SKM-1 (cell line): ENCODE results near the gene TLK1.
"Not testable (repeated sequence)": the region's sequence is repeated elsewhere in the genome, so short reads cannot be mapped to it uniquely, and the experiment has no call there.

ENCODE experiments used
- DNase-seq: peaks from one replicate; lab custom pipeline; 2025; ENCODE audit not compliant: unreplicated experiment; lab: John Stamatoyannopoulos, UW

The TLK1 gene

DNA sequence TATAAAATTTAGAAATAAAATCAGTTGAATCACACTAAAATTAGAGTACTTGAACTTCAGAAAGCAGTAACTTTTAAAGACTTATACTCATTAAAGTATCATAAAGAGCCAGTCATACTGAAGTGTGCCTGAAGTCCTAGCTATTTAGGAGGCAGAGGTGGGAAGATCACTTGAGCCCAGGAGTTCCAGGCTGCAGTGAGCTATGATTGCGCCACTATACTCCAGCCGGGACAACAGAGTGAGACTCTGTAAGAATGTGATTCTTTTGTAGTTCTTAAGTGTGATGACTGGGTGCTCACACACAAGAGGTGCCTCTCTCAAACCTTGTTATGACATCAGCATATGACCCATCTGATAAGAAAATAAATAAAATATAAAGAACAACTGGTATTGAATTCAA, 14.6 kb downstream of the TLK1 start:
- DNase-seq, result no peak

DNA sequence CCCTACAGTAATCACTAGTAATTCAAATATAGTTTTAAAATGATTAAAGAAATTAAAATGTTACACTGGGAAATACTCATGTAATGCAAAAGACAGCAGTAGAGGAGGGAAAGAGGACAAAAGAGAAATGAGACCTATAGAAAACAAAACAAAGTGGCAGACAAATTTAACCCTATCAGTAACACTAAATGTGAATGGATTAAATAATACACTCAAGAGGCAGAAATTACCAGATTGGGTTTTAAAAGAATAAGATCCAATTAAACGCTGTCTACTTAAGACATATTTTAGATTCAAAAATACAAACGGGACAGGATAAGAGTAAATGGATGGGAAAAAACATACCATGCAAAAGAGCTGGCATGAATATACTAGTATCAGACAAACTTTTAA, 17.0 kb downstream of the TLK1 start:
- no peak for DNase-seq

DNA sequence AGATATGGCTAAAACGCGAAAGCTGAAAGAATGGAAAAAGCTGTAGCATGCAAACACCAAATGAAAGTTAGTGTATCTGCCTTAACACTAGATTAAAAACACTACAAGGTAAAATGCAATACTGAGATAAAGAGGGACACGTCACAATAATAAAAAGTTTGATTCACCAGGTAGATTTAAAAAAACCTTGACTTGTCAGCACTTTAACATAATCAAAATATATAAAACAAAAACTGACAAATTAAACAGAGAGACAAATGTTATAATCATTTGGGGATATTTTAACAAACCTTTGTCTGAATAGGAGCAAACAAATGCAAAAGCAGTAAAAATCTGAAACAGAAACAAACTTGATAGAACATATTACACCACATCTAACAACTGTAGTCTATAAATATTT, 18.3 kb downstream of the TLK1 start:
- no peak for DNase-seq

DNA sequence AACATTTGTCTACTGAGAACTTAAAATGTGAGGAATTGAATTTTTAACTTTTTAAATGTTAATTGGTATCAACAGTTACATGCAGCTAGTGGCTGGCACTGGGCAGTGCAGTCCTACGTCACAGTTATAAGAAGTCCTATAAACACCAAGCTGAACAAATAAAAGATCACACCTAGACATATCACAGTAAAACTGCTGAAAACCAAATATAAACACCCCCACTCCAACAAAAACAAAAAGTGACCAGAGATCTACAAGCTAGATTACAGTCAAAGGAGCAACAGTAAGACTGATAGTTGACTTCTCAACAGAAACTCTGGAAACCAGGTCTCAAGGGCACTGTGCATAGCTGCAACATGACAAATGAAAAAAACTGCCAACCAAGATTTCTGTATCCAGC, 19.4 kb downstream of the TLK1 start:
- DNase-seq, result no peak

DNA sequence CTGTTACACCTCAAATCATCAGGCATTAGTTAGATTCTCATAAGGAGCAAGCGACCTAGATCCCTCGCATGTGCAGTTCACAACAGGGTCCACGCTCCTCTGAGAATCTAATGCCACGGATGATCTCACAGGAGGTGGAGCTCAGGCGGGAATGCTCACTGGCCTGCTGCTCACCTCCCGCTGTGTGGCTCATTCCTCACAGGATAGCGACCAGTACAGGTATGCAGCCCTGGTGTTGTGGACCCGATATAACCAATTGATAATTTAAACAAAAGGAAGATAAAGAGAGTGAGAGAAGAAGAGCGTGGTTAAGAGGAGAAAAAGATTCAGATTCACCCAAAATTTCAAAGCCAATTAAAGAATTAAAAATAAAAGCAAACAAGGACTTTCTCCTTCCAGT, 20.8 kb downstream of the TLK1 start:
- DNase-seq, result no peak

DNA sequence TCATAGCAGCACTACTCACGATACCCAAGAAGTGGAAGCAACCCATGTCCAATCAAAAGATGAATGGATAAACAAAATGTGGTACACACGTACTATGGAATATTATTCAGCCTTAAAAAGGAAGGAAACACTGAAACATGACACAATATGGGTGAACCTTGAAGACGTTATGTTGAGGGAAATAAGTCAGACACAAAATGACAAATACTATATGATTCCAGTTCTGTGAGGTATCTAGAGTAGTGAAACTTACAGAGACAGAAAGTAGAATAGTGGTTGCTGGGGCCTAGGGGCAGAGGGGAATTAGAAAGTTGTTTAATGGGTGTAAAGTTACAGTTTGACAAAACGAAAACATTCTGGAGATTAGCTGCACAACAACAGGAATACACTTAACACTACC, 24.7 kb downstream of the TLK1 start:
- DNase-seq, result no peak

DNA sequence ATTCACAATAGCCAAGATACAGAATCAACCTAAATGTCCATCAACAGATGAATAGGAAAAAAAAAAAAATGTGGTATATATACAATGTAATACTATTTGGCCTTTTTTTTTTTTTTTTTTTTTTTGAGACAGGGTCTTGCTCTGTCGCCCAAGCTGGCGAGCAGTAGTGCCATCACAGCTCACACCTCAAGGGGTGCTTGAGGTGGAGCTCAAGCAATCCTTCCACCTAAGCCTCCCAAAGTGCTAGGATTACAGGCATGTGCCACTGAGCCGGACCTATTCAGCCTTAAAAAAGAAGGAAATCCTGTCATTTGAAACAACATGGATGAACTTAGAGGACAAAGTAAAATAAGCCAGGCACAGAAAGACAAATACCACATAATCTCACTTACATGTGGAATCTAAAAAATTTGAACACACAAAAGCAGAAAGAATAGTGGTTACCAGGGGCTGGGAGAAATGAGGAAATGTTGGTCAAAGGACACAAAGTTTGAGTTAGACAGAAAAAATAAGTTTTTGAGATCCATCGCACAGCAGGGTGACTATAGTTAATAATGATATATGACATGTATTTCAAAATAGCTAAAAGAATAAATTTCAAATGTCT, 26.0 kb downstream of the TLK1 start:
- DNase-seq, result no peak

DNA sequence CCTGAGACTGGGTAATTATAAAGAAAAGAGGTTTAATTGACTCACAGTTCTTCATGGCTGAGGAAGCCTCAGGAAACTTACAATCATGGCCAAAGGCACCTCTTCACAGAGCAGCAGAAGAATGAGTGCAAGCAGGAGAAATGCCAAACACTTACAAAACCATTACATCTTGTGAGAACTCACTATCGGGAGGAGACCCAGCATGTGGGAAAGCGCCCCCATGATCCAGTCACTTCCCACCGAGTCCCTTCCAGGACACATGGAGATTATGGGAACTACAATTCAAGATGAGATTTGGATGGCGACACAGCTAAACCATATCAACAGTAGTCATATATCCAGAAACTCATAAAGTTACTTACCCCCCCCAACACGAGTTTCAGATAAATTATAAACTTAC, 28.6 kb downstream of the TLK1 start:
- no peak for DNase-seq

DNA sequence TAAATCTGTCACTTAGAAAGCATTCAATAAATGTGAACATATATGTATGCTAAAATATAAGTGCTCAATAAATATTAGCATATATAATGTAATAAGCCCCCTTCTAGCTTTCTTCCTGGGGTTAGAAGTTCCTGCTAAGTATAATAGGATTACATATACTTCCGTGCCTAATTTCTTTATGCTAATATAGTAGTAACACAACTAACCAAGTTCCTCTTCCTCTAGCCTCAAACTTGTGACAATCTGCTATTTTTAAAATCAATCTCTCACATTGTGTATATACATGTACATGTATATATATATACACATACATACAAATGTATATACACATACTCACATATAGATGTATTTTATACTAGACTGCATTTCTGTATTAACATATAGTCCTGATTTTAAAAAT, 32.2 kb downstream of the TLK1 start:
- no peak for DNase-seq

DNA sequence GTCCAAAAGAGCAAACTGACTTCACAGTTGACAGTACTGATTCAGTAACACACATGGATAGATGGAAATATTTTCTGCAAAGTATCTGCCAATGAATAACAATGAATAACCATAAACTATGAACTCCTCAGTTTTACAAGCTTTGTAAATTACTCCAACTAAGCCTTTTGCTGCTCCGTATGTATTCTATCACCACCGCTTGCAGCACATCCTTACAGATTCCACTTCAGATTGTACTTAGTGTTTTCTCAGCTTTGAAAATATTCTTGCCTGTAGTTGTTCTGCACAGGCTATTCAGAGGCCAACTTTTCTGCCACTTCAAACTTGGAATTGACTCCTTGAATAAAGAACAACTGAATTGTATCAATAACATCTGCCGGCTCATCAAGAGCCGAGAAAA, 36.2 kb downstream of the TLK1 start:
- no peak for DNase-seq

DNA sequence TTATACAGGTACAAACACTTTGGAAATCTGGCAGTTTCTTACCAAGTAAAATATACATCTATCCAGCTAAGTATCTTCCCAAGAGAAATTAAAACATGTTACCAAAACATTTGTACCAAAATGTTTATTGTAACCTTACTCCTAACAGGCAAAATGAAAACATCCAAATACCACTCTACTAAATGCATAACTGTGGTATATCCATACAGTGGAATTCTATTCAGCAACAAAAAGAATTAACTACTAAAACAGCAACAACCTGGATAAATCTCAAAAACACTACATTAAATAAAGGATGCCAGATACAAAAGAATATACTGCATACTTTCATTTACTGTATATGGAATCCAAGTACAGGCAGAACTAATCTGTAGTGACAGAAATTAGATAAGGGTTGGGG, 51.1 kb downstream of the TLK1 start:
- DNase-seq, result no peak

DNA sequence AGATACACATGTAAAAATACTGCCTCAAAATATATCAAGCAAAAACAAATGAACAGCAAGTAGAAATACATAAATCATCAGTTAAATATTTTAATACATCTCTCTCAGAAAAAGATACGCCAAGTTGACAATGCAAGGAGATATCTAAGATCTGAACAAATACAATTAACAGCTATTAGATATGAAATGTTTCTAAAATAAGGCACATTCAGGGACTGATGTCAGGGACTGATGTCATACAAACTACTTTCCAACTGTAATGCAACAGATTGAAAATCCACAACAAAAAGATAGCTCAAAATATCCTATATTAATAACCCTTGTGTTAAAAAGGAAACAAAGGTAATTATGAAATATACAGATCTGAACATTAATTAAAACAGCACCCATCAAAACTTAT, 51.7 kb downstream of the TLK1 start:
- no peak for DNase-seq

DNA sequence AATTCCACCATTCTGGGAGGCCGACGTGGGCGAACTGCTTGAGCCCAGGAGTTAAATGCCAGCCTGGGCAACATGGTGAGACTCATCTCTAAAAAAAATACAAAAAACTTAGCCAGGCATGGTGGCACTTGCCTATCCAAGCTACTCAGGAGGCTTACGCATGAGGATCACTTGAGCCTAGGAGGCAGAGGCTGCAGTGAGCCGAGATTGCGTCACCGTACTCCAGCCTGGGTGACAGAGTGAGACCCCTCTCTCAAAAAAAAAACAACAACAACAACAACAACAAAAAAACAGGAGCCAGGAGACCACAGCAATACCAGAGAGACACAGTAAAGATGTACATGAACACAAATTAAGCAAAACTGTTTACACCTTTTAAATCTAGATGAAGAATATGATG, 52.9 kb downstream of the TLK1 start:
- no peak for DNase-seq

DNA sequence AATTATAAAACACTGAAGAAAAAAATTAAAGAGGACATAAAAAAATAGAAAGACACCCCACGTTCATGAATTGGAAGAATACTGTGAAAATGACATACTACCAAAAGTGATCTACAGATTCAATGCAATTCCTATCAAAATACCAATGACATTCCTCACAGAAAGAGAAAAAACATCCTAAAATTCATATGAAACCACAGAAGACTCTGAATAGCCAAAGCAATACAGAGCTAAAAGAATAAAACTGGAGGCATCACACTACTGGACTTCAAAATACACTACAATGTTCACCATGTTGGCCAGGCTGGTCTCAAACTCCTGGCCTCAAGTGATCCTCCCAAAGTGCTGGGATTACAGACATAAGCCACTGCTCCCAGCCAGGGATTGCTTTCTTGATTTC, 56.3 kb downstream of the TLK1 start:
- no peak for DNase-seq

DNA sequence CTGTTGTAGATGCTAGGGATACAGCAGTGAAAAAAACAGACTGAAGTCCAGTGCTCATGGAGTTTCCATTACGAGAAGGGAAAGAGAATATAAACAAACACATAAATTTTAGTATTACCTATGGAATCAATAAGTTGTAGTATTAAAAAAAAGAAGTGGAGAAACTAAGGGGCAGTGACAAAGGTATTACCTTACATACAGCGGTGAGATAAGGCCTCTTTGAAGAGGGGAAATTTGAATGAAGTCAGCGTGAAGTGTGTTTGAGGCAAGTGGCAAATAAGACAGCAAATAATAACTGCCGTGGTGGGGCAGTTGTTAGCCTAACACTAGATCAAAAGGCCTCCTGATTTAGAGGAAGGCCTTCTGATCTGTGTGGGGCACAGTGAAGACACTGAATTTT, 57.9 kb downstream of the TLK1 start:
- DNase-seq, result no peak

DNA sequence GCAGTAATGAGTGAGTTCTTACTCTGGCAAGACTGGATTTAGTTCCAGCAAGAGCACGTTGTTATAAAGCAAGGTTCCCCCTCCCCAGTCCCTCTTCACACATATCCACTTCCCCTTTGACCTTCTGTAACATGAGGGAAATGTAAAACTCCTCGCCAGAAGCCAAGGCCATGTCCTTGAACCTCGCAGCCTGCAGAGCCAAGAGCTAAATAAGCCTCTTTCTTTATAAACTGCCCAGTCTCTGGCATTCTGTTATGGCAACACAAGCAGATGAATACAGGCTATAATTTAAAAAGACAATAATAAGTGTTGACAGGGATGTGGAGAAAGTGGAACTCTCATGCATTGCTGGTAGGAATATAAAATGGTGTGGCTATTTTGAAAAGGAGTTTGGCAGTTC, 60.3 kb downstream of the TLK1 start:
- DNase-seq, result no peak

DNA sequence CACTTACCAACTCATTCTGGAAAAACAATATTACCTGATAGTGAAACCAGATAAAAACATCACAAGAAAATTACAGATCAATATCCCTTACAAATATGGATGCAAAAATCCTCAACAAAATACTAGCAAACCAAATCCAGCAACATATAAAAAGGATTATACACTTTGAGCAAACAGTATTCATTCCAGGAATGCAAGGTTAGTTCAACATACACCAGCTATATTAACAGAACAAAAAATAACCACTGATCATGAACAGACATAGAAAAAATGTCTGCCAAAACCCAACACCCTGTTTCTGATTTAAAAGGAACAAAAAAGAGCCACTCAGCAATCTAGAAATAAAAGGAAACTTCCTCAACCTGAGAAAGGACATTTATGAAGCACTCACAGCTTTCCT, 62.1 kb downstream of the TLK1 start:
- no peak for DNase-seq

DNA sequence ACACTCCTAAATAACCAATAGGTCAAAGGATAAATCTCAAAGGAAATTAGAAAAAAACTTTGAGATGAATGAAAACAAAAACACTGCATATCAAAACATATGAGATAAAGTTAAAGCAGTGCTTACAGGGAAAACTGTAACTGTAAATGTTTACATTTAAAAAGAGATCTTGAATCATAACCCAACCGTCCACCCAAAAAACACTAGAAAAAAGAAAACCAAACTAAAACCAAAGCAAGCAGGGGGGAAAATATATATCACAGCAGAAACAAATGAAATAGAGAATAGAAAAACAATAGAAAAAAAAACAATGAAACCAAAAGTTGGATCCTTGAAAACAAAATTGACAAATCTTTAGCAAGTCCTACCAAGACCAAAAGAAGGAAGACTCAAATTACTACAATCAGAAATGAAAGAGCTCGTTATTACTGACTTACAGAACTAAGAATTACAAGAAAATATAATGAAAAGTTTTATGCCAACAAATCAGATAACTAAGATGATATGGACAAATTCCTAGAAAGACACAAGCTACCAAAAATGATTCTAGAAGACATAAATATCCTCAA, 65.6 kb downstream of the TLK1 start:
- no peak for DNase-seq

DNA sequence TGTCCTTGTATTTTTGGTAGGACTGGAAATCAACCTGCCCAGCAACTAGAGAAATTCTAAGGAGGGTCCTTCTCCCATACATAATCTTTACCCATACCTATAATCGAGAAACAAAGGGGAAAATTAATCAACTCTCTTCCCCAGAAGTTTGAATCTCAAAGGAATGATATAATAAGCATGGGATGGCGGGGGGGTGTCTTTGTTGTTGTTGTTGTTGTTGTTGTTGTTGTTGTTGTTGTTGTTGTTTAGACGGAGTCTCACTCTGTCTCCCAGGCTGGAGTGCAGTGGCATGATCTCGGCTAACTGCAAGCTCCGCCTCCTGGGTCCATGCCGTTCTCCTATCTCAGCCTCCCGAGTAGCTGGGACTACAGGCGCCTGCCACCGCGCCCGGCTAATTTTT, 69.2 kb downstream of the TLK1 start:
- not testable (repeated sequence) for DNase-seq

DNA sequence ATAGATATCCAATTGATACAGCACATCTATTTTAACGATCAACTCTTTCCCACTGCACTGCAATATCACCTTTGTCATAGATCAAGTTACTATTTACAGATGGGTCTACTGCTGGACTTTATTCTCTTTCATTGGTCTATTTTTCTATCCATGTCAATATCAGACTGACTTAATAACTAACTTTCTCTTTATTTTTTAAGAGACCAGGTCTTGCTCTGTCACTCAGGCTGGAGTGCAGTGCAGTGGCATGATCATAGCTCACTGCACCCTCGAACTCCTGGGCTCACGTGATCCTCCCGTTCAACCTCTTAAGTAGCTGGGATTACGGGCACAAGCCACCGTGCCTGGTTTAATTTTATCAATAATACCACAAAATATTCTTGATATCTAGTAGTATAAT, 71.2 kb downstream of the TLK1 start:
- no peak for DNase-seq

DNA sequence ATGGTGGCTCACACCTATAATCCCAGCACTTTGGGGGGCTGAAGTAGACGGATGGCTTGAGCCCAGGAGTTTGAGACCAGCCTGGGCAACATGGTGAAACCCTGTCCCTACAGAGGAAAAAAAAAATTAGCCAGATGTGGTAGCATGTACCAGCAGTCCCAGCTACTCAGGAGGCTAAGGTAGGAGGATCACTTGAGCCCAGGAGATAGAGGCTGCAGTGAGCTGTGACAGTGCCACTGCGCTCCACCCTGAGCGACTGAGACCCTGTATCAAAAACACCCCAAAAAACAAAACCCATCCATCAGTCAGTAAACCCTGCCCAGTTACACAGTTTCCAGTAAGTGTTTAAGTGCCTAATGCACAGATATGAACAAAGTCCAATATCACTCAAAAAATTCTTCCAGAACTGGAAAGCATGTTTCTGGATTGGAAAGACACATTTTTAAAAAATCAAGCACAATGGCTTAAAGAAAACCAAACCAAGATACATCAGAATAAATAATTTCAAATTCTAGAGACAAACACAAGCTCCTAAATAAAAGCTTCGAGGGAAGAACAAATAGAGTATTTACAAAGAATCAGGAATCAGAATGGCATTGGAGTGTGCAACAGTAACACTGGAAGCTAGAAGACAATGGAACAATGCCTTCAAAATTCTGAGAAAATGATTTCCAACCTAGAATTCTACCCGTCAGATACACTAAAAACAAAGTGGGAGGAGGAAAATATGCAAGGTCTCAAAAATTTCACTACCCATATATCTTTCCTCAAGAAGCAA, 72.4 kb downstream of the TLK1 start:
- no peak for DNase-seq

DNA sequence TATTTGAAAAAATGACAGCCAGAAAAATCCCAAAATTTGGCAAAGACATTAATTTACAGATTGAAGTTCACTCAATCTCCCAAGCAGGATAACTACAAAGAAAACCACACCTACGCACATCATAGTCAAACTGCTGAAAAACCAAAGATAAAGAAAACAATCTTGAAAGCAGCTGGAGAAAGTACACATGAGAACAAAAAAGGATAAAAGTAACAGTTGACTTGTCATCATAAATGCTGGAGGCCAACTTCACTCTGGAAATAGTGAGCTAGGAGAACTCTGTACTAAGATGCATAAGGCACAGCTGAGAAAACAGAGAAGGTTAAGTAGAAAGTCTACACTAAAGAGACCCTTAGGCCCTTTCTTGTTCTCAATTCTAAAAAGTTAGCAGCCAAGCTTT, 73.1 kb downstream of the TLK1 start:
- no peak for DNase-seq
